Effector CD4-positive, alpha-beta T cell (primary cell): Measurements from ENCODE around the gene ROBO1.

Source experiments
- DNase-seq: peaks from one replicate; pipeline ENCODE4 v3.0.0-alpha.2; 2020

The ROBO1 gene

GRCh38 chr3:79148786-79149185 lies 619.0 kb downstream of the ROBO1 start:
- no peak for DNase-seq

GRCh38 chr3:79146024-79146423 lies 621.8 kb downstream of the ROBO1 start:
- DNase-seq, result no peak

- DNase-seq, result no peak
These were observed 627.1 kb downstream of the ROBO1 start for GRCh38 chr3:79140708-79141107.

GRCh38 chr3:79139395-79140068 lies 628.3 kb downstream of the ROBO1 start:
- DNase-seq, result no peak

- DNase-seq, result no peak
These were observed 642.3 kb downstream of the ROBO1 start for GRCh38 chr3:79125313-79125984.

- DNase-seq, result no peak
These were observed 652.3 kb downstream of the ROBO1 start for GRCh38 chr3:79115458-79115857.

- DNase-seq, result no peak
These were observed 653.9 kb downstream of the ROBO1 start for GRCh38 chr3:79113876-79114275.

- no peak for DNase-seq
These were observed 656.3 kb downstream of the ROBO1 start for GRCh38 chr3:79111375-79112052.

- no peak for DNase-seq
These were observed 658.0 kb downstream of the ROBO1 start for GRCh38 chr3:79109754-79110153.

GRCh38 chr3:79103307-79103706 lies 664.5 kb downstream of the ROBO1 start:
- DNase-seq, result no peak

- DNase-seq, result no peak
These were observed 669.7 kb downstream of the ROBO1 start for GRCh38 chr3:79097964-79098660.

GRCh38 chr3:79094654-79095053 lies 673.1 kb downstream of the ROBO1 start:
- no peak for DNase-seq

- DNase-seq, result no peak
These were observed 681.3 kb downstream of the ROBO1 start for GRCh38 chr3:79086514-79086913.

- no peak for DNase-seq
These were observed 682.6 kb downstream of the ROBO1 start for GRCh38 chr3:79085171-79085570.

- DNase-seq, result no peak
These were observed 686.5 kb downstream of the ROBO1 start for GRCh38 chr3:79081335-79081734.

GRCh38 chr3:79074558-79074957 lies 693.2 kb downstream of the ROBO1 start:
- no peak for DNase-seq

GRCh38 chr3:79067734-79068133 lies 700.1 kb downstream of the ROBO1 start:
- DNase-seq, result no peak

GRCh38 chr3:79066481-79066880 lies 701.3 kb downstream of the ROBO1 start:
- DNase-seq, result no peak

GRCh38 chr3:79063624-79064023 lies 704.2 kb downstream of the ROBO1 start:
- no peak for DNase-seq

GRCh38 chr3:79057756-79058155 lies 710.0 kb downstream of the ROBO1 start:
- DNase-seq, result no peak

GRCh38 chr3:79056498-79056897 lies 711.3 kb downstream of the ROBO1 start:
- DNase-seq, result no peak

GRCh38 chr3:79052054-79052681 lies 715.6 kb downstream of the ROBO1 start:
- no peak for DNase-seq

GRCh38 chr3:79047581-79047980 lies 720.2 kb downstream of the ROBO1 start:
- no peak for DNase-seq
